ENCODE data around the gene DGKD.

Gene DGKD

GRCh38 chr2:233351423-233351822 lies 2.9 kb upstream of the DGKD start:
- TF ChIP-seq POLR2AphosphoS5 (IDR thresholded peaks at IDR 0.05; ENCODE audit: low read depth, low read length) (no peak), FOXP2 (optimal IDR thresholded peaks at IDR 0.05; ENCODE audit: borderline replicate concordance, extremely low read depth, extremely low read length, insufficient read depth) (no peak)

GRCh38 chr2:233352141-233352842 lies 2.0 kb upstream of the DGKD start:
- TF ChIP-seq POLR2AphosphoS5 (IDR thresholded peaks at IDR 0.05; ENCODE audit: low read depth, low read length): no peak
- TF ChIP-seq SIN3A (IDR thresholded peaks at IDR 0.05; ENCODE audit: borderline replicate concordance, insufficient read depth, low read length): no peak

GRCh38 chr2:233353101-233353768 lies 1.1 kb upstream of the DGKD start:
- no peak for TF ChIP-seq POLR2AphosphoS5 (IDR thresholded peaks at IDR 0.05; ENCODE audit: low read depth, low read length)
- no peak for TF ChIP-seq REST (IDR thresholded peaks at IDR 0.05; ENCODE audit: insufficient read depth in 1 of 2, low read depth in 2 of 2, low read length in 2 of 2)
- no peak for TF ChIP-seq FOXP2 (optimal IDR thresholded peaks at IDR 0.05; ENCODE audit: borderline replicate concordance, extremely low read depth, extremely low read length, insufficient read depth)
- no peak for TF ChIP-seq SIN3A (IDR thresholded peaks at IDR 0.05; ENCODE audit: borderline replicate concordance, insufficient read depth, low read length)
- TF ChIP-seq TAF1 (IDR thresholded peaks at IDR 0.05; ENCODE audit: borderline replicate concordance, insufficient read depth, low read length): no peak

GRCh38 chr2:233354500-233354924 lies 218 bp downstream of the DGKD start:
- TF ChIP-seq REST (IDR thresholded peaks at IDR 0.05; ENCODE audit: insufficient read depth in 1 of 2, low read depth in 2 of 2, low read length in 2 of 2) (no peak), FOXP2 (optimal IDR thresholded peaks at IDR 0.05; ENCODE audit: borderline replicate concordance, extremely low read depth, extremely low read length, insufficient read depth) (no peak), TAF1 (IDR thresholded peaks at IDR 0.05; ENCODE audit: borderline replicate concordance, insufficient read depth, low read length) (no peak), POLR2AphosphoS5 (IDR thresholded peaks at IDR 0.05; ENCODE audit: low read depth, low read length) (no peak), SIN3A (IDR thresholded peaks at IDR 0.05; ENCODE audit: borderline replicate concordance, insufficient read depth, low read length) (no peak)

GRCh38 chr2:233354971-233355574 lies 779 bp downstream of the DGKD start:
- TF ChIP-seq FOXP2 (optimal IDR thresholded peaks at IDR 0.05; ENCODE audit: borderline replicate concordance, extremely low read depth, extremely low read length, insufficient read depth) (no peak), REST (IDR thresholded peaks at IDR 0.05; ENCODE audit: insufficient read depth in 1 of 2, low read depth in 2 of 2, low read length in 2 of 2) (no peak), POLR2AphosphoS5 (IDR thresholded peaks at IDR 0.05; ENCODE audit: low read depth, low read length) (no peak), SIN3A (IDR thresholded peaks at IDR 0.05; ENCODE audit: borderline replicate concordance, insufficient read depth, low read length) (no peak), TAF1 (IDR thresholded peaks at IDR 0.05; ENCODE audit: borderline replicate concordance, insufficient read depth, low read length) (no peak)

GRCh38 chr2:233355916-233356315 lies 1.6 kb downstream of the DGKD start:
- no peak for TF ChIP-seq POLR2AphosphoS5 (IDR thresholded peaks at IDR 0.05; ENCODE audit: low read depth, low read length)
